22Rv1 (cell line): ENCODE measurements around the gene SLC2A13.

Experiments used
- ZFX ChIP-seq: fragments of 450-650 bp; IDR thresholded peaks from 2 replicates; pipeline ENCODE4 v1.6.1; 2017; ENCODE audit warnings: antibody characterized with exemption, borderline replicate concordance
- TF ChIP-seq, protein P1 (sequence below): fragments of 450-650 bp; IDR thresholded peaks from 2 replicates; pipeline ENCODE4 v1.5.1; 2017; ENCODE audit warnings: mild to moderate bottlenecking

- TF ChIP-seq, protein P1, sequence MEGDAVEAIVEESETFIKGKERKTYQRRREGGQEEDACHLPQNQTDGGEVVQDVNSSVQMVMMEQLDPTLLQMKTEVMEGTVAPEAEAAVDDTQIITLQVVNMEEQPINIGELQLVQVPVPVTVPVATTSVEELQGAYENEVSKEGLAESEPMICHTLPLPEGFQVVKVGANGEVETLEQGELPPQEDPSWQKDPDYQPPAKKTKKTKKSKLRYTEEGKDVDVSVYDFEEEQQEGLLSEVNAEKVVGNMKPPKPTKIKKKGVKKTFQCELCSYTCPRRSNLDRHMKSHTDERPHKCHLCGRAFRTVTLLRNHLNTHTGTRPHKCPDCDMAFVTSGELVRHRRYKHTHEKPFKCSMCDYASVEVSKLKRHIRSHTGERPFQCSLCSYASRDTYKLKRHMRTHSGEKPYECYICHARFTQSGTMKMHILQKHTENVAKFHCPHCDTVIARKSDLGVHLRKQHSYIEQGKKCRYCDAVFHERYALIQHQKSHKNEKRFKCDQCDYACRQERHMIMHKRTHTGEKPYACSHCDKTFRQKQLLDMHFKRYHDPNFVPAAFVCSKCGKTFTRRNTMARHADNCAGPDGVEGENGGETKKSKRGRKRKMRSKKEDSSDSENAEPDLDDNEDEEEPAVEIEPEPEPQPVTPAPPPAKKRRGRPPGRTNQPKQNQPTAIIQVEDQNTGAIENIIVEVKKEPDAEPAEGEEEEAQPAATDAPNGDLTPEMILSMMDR: no peak
- TF ChIP-seq ZFX: no peak
Observed at GRCh38 chr12:40101747-40102146, 4.1 kb downstream of the SLC2A13 start.
